ENCODE data around the gene RPS21. TPM values are rescaled to one million over a fixed set of nuclear protein-coding genes. Genes with fewer than 3 reads are reported as not detected.
"Not testable (repeated sequence)": the region's sequence is repeated elsewhere in the genome, so short reads cannot be mapped to it uniquely, and the experiment has no call there.

The RPS21 gene
- total RNA-seq, 4 donors from 2014 or later = 585 to 2,728 (median 1,375) TPM

DNA sequence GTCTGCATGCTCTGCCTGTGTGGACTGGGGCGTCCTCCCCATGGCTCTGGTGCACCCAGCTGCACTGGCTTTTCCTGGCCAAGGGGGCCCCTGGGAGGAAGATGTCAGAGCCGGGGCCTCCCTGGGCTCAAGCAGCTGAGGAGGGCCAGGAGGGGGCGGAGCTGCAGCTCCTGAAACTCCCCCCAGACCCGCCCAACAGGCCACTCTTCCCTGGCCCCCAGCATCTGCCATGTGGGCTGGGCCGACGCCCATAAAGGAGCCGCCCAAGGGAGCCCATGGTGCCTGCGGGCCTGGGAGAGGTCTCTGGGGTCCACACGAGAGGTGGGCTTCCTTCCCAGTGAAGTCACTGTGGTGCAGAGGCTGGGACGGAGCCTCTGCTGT, 36.4 kb downstream of the RPS21 start:
- no peak for DNase-seq
- H3K4me1 ChIP-seq = peaks cover 0 to 18% (median 16%) of the 10 kb centered on the region in 4 donors
- WGBS, 2 donors (ENCODE audit: low coverage in 1 of 2) = 67% methylated on average over 10 of the region's 10 CpGs; no CpG with 5 or more reads in 1 of the 2 donors
- no peak overlapping the region for H3K27ac ChIP-seq
- no peaks in the 10 kb centered on the region for H3K9me3 ChIP-seq
- no peaks in the 10 kb centered on the region for H3K36me3 ChIP-seq
- intact Hi-C loops (cut with DNase I; ENCODE audit: low total_unique reads) (no loop called here), in situ Hi-C loops (cut with MboI; ENCODE audit: low pct_ligation_motif_present in 1 of 4, low pct_unique_long_range_greater_than_20kb in 1 of 4, low sequenced_read_pairs in 3 of 4) (no loop called here)
- no peaks in the 10 kb centered on the region for H3K27me3 ChIP-seq
- TF ChIP-seq, protein P1, sequence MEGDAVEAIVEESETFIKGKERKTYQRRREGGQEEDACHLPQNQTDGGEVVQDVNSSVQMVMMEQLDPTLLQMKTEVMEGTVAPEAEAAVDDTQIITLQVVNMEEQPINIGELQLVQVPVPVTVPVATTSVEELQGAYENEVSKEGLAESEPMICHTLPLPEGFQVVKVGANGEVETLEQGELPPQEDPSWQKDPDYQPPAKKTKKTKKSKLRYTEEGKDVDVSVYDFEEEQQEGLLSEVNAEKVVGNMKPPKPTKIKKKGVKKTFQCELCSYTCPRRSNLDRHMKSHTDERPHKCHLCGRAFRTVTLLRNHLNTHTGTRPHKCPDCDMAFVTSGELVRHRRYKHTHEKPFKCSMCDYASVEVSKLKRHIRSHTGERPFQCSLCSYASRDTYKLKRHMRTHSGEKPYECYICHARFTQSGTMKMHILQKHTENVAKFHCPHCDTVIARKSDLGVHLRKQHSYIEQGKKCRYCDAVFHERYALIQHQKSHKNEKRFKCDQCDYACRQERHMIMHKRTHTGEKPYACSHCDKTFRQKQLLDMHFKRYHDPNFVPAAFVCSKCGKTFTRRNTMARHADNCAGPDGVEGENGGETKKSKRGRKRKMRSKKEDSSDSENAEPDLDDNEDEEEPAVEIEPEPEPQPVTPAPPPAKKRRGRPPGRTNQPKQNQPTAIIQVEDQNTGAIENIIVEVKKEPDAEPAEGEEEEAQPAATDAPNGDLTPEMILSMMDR (IDR thresholded peaks at IDR 0.05) = no peak
- TF ChIP-seq EP300 (IDR thresholded peaks at IDR 0.05; ENCODE audit: low read depth) = no peak
- no peak for TF ChIP-seq POLR2A (IDR thresholded peaks at IDR 0.05)
- TF ChIP-seq POLR2AphosphoS5 (IDR thresholded peaks at IDR 0.05) = no peak
- no peak overlapping the region for H3K4me3 ChIP-seq

GRCh38 chr20:62424249-62425107, 37.6 kb downstream of the RPS21 start:
- WGBS, 2 donors (ENCODE audit: low coverage in 1 of 2) = 77% methylated on average over 21 of the region's 23 CpGs; no CpG with 5 or more reads in 1 of the 2 donors
- in situ Hi-C loops (cut with MboI; ENCODE audit: low pct_ligation_motif_present in 1 of 4, low pct_unique_long_range_greater_than_20kb in 1 of 4, low sequenced_read_pairs in 3 of 4) = no loop called here
- H3K4me1 ChIP-seq = peaks cover 0 to 21% (median 18%) of the 10 kb centered on the region in 4 donors

DNA sequence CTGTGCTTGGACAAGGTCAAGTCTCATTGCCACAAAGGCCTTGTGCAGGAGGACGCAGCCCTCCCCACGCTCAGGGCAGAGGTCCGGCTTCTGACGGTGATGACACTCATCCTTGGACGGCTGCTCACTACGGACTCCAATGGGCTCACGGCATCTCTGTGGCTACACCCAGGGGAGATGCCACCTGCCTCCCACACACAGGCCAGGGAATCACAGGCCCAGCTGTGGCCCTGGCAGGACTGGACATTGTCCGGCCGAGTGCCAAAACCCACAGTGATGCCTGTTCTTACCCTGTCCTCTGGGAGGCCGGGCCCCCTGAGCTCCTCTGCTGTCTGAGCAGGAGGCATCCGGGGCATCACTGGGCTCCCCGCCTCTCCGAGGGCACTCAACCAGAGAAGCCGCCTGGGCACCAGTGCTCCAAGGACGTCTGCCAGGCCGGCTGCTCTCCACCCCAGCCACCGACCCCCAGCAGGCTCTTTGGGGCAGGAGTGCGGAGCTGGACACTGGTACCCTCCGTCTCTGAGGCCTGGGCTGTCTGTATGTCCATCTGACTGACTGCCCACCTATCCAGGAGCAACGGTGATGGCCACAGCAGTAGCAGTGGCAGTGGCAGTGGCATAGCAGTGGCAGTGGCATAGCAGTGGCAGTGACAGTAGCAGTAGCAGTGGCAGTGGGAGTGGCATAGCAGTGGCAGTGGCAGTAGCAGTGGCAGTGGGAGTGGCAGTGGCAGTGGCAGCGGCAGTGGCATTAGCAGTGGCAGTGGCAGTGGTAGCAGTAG, 38.6 kb downstream of the RPS21 start:
- Histone ChIP-seq H3K4me3 (no peak overlapping the region), H3K27me3 (no peaks in the 10 kb centered on the region), H3K9me3 (no peaks in the 10 kb centered on the region), H3K36me3 (no peaks in the 10 kb centered on the region), H3K27ac (no peak overlapping the region), H3K4me1 (peaks cover 0 to 26% (median 18%) of the 10 kb centered on the region in 4 donors)
- DNase-seq = no peak
- intact Hi-C loops (cut with DNase I; ENCODE audit: low total_unique reads) (loop anchor here (5.0 kb wide), 1 partner anchor 467 kb away; no protein-coding TSS in a partner anchor), in situ Hi-C loops (cut with MboI; ENCODE audit: low pct_ligation_motif_present in 1 of 4, low pct_unique_long_range_greater_than_20kb in 1 of 4, low sequenced_read_pairs in 3 of 4) (no loop called here)
- TF ChIP-seq, protein P1 (IDR thresholded peaks at IDR 0.05) = no peak
- TF ChIP-seq POLR2A (IDR thresholded peaks at IDR 0.05) (no peak), POLR2AphosphoS5 (IDR thresholded peaks at IDR 0.05) (no peak), EP300 (IDR thresholded peaks at IDR 0.05; ENCODE audit: low read depth) (no peak)
- 91% methylated on average over 19 of the region's 21 CpGs; no CpG with 5 or more reads in 1 of the 2 donors for WGBS, 2 donors (ENCODE audit: low coverage in 1 of 2)

More at GRCh38 chr20:62424249-62425107, 37.6 kb downstream of the RPS21 start:
- TF ChIP-seq POLR2AphosphoS5 (IDR thresholded peaks at IDR 0.05) (no peak), POLR2A (IDR thresholded peaks at IDR 0.05) (no peak), EP300 (IDR thresholded peaks at IDR 0.05; ENCODE audit: low read depth) (no peak)
- TF ChIP-seq, protein P1 (IDR thresholded peaks at IDR 0.05) = no peak
- Histone ChIP-seq H3K27me3 (no peaks in the 10 kb centered on the region), H3K27ac (no peak overlapping the region), H3K36me3 (no peaks in the 10 kb centered on the region), H3K9me3 (no peaks in the 10 kb centered on the region), H3K4me3 (no peak overlapping the region)
- intact Hi-C loops (cut with DNase I; ENCODE audit: low total_unique reads) = loop anchor here (5.0 kb wide), 1 partner anchor 468 kb away; no protein-coding TSS in a partner anchor
- no peak for DNase-seq

DNA sequence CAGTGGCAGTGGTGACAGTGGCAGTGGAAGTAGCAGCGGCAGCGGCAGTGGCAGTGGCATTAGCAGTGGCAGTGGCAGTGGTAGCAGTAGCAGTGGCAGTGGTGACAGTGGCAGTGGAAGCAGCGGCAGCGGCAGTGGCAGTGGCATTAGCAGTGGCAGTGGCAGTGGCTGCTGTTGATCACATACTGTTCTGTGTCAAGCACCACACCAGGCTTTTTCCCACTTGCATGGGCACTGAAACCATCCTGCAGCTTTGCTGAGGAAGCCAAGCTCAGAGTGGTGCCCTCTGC, 39.1 kb downstream of the RPS21 start:
- in situ Hi-C loops (cut with MboI; ENCODE audit: low pct_ligation_motif_present in 1 of 4, low pct_unique_long_range_greater_than_20kb in 1 of 4, low sequenced_read_pairs in 3 of 4); H3K27ac ChIP-seq; H3K36me3 ChIP-seq; H3K4me3 ChIP-seq; H3K27me3 ChIP-seq; DNase-seq; H3K9me3 ChIP-seq: not testable (repeated sequence)
- intact Hi-C loops (cut with DNase I; ENCODE audit: low total_unique reads) = loop anchor here (5.0 kb wide), 1 partner anchor 466 kb away; no protein-coding TSS in a partner anchor
- 93% methylated on average over 4 of the region's 4 CpGs; no CpG with 5 or more reads in 1 of the 2 donors for WGBS, 2 donors (ENCODE audit: low coverage in 1 of 2)
- H3K4me1 ChIP-seq = peaks cover 0 to 27% (median 18%) of the 10 kb centered on the region in 4 donors

Measured in transverse colon (tissue), 4 donors.